ENCODE data around the gene XDH.
A peak's percentile ranks its signal among the peaks of the same experiment; 100 is the strongest.

Gene XDH

DNA sequence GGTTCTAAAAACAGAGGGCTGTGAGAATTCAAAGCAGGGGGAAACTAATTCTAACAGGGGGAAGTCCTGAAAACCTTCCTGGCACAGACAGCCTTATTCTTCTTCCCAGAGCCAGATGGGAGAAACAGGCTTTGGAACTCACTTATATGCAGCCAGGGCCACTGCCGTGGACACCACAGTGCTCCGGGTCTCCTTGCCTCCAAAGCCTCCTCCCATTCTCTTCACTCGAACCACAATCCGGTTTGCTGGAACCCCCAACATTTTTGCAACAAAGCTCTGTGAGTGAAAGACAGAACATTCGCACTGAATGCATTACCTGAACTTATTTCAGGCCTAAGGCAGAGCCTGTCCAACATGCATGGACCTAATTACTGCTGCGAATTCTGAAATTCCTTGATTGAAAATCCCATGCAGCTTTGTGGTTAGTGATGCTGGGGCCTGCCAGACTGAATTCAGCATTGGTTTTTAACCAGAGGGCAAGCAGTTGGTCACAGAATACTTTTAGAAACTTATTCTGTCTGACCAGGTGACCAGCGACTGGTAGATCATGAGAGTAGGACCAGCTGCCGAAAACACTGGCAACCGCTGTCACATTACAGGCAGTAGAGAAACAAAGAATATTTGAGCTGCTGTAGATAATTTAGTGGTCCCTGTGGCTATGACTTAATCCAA is 48.6 kb downstream of the XDH start:
- DNase-seq (ENCODE audit: low read depth in 1 of 2, low spot score in 1 of 2): no peak

GRCh38 chr2:31365348-31365747 is 49.2 kb downstream of the XDH start:
- no peak for DNase-seq (ENCODE audit: low read depth in 1 of 2, low spot score in 1 of 2)

- DNase-seq (ENCODE audit: low read depth in 1 of 2, low spot score in 1 of 2): no peak
Measured at GRCh38 chr2:31363956-31364750, 50.4 kb downstream of the XDH start.

GRCh38 chr2:31362581-31362980 is 52.0 kb downstream of the XDH start:
- DNase-seq (ENCODE audit: low read depth in 1 of 2, low spot score in 1 of 2): no peak

DNA sequence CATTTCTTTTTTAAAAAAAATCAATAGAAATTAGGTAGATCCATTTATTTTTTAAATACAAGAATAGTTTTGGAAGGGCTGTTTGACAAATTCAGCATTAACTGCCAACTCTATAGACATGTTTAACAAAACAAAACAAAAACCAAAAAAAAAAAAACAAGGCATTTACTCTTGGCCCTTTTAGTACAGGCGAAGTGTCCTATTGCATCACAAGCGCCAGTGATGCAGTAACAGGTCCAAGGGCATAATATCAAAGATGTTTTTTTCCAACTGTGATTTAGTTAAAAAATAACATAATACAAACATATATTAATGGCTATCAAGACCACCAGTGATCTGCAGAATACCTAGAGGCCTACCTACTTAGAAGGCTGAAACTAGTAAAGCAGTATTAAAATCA is 55.3 kb downstream of the XDH start:
- no peak for DNase-seq (ENCODE audit: low read depth in 1 of 2, low spot score in 1 of 2)

- DNase-seq (ENCODE audit: low read depth in 1 of 2, low spot score in 1 of 2): no peak
Measured at GRCh38 chr2:31354837-31355236, 59.7 kb downstream of the XDH start.

DNA sequence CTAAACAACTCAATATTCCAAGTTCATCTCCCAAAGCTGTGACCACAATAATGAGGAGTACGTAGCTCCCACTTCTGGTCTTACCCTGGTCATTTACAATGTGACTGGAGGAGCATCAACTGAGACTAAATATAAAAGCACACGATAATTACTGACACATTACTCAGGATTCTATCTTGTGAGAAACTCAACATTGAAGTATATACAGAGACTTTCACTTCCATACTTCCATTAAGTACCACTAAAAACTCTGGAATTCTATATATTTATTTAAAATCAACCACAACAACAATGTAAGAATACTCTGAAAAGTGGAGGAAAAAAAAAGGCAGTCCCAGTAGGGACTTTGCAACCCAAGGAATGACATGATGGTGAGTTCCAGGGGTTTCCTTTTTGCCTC is 61.4 kb downstream of the XDH start:
- no peak for DNase-seq (ENCODE audit: low read depth in 1 of 2, low spot score in 1 of 2)

GRCh38 chr2:31349684-31350083 is 64.9 kb downstream of the XDH start:
- DNase-seq (ENCODE audit: low read depth in 1 of 2, low spot score in 1 of 2): no peak

DNA sequence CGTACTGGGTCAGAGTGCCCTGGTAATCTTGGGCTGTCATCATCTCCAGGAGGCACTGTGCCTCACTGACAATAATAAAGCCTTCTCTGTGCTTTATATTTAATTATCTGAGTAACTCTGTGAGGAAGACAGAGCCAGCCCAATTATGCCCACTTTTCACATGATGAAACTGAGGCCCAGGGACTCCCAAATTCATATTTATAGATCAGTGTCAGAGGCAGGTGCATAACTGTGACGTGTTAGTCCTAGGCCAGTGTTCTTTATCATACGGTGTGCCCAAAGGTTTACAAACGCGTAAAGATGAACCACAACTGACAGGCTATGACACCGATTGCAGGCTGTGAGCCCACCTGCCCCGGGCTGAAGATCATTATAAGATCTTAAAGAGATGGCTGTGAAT is 65.4 kb downstream of the XDH start:
- no peak for DNase-seq (ENCODE audit: low read depth in 1 of 2, low spot score in 1 of 2)

DNA sequence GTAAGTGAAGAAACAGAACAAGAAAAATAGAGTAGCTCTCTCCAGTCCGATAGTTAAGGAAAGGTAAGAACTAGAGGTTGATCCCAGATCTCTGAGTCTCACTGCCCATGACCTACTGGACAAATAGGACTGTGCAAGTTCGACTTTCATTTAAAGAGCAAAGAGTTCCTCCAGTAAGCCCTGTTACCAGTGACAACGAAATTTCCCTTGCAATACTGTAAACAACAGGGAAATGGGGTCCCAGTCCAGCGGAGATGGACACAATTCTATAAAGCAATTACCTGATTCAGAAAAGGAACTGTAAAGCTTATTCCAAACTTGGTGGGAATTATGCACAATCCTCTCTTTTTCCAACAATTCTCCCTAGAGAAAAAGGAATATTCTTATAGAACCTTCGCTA is 65.9 kb downstream of the XDH start:
- DNase-seq (ENCODE audit: low read depth in 1 of 2, low spot score in 1 of 2): no peak

GRCh38 chr2:31347750-31348149 is 66.8 kb downstream of the XDH start:
- DNase-seq (ENCODE audit: low read depth in 1 of 2, low spot score in 1 of 2): no peak

DNA sequence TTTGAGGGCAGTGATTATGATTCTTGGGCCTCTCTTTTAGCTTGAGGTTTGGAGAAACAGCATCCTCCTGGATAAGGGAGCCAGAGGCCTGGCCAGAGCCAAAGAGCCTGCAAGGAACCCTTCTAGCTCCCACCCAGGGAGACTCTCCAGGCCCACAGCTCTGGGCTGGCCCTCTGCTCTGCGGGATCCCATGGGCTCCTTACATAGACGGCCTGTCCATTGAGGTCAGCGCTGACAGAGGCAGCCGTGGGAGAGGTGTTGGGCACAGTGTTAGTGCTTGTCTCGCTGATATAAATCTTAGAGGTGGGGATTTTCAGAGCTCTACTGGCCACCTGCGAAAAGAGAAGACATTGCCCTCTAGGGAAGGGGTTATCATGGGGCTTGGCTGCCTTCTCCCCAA is 67.2 kb downstream of the XDH start:
- DNase-seq (ENCODE audit: low read depth in 1 of 2, low spot score in 1 of 2): no peak

DNA sequence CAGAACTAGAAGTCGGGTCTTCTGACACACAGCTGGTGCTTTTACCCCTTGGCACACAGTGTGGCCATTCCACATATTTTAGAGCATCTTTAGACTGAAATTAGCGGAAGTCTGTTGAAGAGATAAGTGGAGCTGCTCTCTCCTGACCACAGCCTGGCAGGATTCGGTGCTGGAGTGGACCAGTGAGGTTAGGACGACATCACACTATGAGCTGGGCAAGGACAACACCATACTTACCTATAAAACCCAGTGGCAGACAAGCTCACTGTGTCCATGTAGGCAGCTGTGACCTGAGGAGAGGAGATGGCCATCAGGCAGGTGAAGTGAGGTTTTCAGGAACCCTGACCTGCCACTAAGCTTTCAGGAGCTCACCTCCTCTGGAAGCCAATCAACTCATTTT is 70.1 kb downstream of the XDH start:
- no peak for DNase-seq (ENCODE audit: low read depth in 1 of 2, low spot score in 1 of 2)

- no peak for DNase-seq (ENCODE audit: low read depth in 1 of 2, low spot score in 1 of 2)
Measured at GRCh38 chr2:31341351-31341750, 73.2 kb downstream of the XDH start.

DNA sequence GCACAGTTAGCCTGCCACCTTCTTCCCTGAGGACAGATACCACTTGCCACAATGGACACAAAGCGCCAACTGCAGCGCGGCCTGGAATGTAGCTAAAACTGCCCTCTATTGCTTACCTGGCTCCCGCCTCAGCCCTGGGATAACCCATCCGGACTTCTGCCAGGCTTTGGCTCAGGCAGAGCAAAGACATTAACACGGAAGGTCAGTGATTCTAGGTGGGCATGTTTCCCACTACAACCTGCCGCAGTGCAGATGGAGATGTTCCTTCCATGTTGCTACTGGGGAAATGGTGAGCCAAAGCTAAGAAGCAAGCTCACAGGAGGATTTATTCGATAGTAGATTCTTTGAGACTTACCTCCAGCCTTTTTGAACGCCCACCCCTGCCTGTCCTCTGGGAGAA is 74.8 kb downstream of the XDH start:
- no peak for DNase-seq (ENCODE audit: low read depth in 1 of 2, low spot score in 1 of 2)

GRCh38 chr2:31337860-31338259 is 76.7 kb downstream of the XDH start:
- no peak for DNase-seq (ENCODE audit: low read depth in 1 of 2, low spot score in 1 of 2)

DNA sequence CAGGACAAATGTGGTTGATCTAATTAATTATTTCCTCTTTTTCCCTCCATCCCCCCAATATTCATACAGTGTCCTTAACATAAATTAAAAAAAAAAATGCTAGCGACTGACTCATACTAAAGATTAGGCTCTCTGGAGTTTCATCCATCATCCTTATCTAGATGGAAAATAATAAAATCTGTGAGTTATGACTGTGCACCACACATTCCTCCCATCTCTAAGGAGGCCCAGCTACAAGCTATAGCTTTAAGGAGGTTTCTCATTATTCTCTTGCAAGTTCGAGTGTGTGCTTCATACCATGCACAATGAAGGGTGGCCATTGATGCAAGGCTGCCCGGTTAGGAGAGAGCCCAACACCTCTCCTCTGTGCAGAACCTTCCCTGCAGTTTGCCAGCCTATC is 77.3 kb downstream of the XDH start:
- DNase-seq (ENCODE audit: low read depth in 1 of 2, low spot score in 1 of 2): no peak

DNA sequence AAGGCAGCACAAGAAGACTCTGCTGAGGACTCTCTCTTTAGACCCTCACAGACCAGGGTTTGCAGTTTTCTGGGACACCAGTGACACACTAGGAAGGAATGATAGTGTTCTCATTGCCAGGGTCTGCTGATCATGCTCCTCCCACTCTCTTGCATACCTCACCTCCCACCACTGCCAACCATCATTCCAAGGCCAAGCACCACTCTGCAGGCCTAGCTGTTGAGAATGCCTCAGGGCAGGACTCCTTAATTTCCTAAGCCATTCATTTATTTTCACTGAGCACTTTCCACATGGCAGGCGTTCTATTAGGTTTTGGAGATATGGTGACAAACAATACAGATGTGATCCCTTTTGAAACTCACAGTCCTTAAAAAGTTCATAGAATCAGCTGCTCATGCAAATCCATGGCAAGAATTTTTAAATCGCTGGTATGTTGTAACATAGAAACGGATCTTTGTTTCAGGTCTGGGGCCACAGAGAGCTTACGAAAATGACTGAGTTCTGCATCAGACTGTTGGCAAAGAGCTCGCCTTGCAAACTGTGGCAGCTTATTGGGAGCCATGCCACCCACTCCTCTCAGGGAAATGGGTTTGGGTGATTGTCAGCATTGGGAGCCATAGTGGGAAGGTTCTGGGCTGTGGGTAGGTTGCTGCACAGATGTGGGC is 78.5 kb downstream of the XDH start:
- no peak for DNase-seq (ENCODE audit: low read depth in 1 of 2, low spot score in 1 of 2)

- DNase-seq (ENCODE audit: low read depth in 1 of 2, low spot score in 1 of 2): no peak
Measured at GRCh38 chr2:31334311-31335026, 80.1 kb downstream of the XDH start.

DNA sequence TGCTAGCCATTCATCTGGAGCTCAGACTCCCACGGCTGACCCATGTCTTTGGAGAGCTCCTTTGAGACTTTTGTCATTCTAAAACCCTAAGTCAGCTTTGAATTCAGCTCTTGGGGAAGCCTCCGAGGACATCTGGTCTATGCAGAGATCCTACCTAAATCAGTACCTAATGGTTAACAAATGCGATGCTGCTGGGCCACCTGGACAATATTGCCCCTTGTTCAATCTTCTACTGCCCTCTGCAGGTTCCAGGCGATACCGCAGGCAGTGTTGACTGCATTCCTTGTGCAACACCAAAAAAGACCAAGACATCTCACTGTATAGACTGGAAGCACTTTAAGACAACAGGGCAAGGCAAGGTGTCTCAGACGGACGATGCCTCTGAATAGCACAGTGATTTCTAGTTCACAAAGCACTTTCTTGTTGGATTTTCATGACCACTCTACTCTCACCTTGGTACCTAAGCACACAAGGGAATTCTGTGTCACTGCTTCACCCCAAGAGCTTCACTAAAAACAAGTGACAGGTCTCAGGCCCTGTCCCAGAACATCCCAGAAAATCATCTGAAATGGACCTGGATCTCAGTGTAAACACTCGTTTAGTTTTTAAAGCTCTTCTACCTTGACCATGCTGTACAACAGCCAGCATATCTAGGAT is 80.9 kb downstream of the XDH start:
- peak; percentile 50 to 61 for DNase-seq (ENCODE audit: low read depth in 1 of 2, low spot score in 1 of 2)

GRCh38 chr2:31333046-31333445 is 81.5 kb downstream of the XDH start:
- no peak for DNase-seq (ENCODE audit: low read depth in 1 of 2, low spot score in 1 of 2)

All from stimulated activated CD4-positive, alpha-beta T cell treated with anti-CD3 and anti-CD28 coated beads, Interleukin-15, amount 100 ng/mL, for 1 hour (primary cell).